Measurements from ENCODE around the gene GGCX.

DNA sequence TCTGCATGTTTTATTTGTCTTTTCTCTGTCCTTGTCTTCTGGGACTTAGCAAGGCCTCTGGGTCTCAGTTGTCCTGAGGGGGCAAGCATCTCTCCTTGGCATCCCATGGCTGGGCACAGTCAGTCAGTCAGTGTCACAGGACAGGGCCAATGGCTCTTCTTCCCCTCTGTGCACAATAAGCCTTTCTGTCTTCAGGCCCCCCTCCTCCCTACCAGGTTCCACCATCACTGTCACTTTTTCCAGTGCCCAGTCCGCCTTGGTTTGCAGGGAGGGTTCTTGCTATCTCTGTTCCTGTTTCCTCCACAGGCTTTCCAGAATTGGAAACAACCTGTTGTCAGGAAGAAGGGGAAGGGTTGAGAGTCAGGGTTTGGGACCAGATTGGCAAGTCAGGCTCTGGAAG lies 21.2 kb upstream of the GGCX start:
- TF ChIP-seq CTCF (IDR thresholded peaks at IDR 0.05; ENCODE audit: poor library complexity) (no peak), EZH2 (IDR thresholded peaks at IDR 0.05; ENCODE audit: borderline replicate concordance) (no peak)

All from hepatocyte (in vitro differentiated cells).